Activated naive CD8-positive, alpha-beta T cell (primary cell): ENCODE results near the gene KRTAP1-5.
"Not testable (repeated sequence)": the region's sequence is repeated elsewhere in the genome, so short reads cannot be mapped to it uniquely, and the experiment has no call there.

Source experiments
- H3K27ac Mint-ChIP-seq: one replicate; pipeline ENCODE4 v1.8.0; 2021; ENCODE audit warnings: mixed read lengths
- H3K27me3 Mint-ChIP-seq: one replicate; pipeline ENCODE4 v1.8.0; 2021; ENCODE audit warnings: mixed read lengths
- H3K36me3 Mint-ChIP-seq: one replicate; pipeline ENCODE4 v1.8.0; 2021; ENCODE audit warnings: mixed read lengths
- H3K4me1 Mint-ChIP-seq: one replicate; pipeline ENCODE4 v1.8.0; 2021; ENCODE audit warnings: low read depth, mixed read lengths
- H3K4me3 Mint-ChIP-seq: one replicate; pipeline ENCODE4 v1.8.0; 2021; ENCODE audit warnings: mild to moderate bottlenecking, mixed read lengths
- H3K9me3 Mint-ChIP-seq: one replicate; pipeline ENCODE4 v1.8.0; 2021; ENCODE audit warnings: low read depth, mixed read lengths

KRTAP1-5 gene

DNA sequence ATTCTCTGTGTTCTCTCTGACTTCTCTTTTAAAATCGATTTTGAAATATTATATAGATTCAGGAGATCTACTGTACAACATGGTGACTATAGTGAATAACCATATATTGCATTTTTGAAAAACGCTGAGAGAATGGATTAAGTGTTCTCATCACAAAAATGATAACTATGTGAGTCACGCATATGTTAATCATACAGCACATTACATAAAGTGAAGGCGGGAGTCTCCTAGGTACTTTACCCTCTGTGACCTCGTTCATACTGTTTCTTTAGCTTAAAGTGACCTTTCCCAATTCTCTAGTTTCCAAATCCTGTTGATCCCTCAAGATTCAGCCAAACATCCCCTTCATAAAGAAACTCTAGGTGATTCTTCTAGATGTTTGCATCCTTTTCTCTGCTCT lies 24.2 kb downstream of the KRTAP1-5 start:
- Mint-ChIP-seq H3K4me1 (no peaks in the 10 kb centered on the region), H3K4me3 (no peak overlapping the region), H3K9me3 (no peaks in the 10 kb centered on the region), H3K27me3 (peaks cover 7% of the 10 kb centered on the region), H3K36me3 (no peaks in the 10 kb centered on the region), H3K27ac (no peak overlapping the region)

DNA sequence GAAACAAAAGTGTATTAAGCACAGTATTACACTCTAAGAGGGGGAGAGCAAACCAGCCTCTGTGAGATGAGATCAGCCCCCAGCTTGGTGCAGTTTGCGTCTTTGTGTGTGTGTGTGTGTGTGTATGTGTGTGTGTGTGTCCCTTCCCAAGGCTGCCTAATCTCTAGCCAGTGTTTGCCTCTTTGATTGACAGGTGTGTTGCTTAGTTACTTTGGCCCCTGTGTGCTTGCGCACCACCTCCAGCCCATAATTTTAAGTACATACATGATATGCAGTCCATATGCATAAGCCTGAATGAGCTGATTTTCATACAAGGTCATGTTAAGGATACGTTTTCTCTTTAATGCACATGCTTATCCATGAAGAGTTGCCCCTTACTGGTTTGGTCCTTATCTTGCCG lies 25.2 kb downstream of the KRTAP1-5 start:
- H3K27me3 Mint-ChIP-seq, result peaks cover 14% of the 10 kb centered on the region
- H3K9me3 Mint-ChIP-seq, result no peaks in the 10 kb centered on the region
- no peak overlapping the region for H3K4me3 Mint-ChIP-seq
- no peak overlapping the region for H3K27ac Mint-ChIP-seq
- H3K36me3 Mint-ChIP-seq, result no peaks in the 10 kb centered on the region
- no peaks in the 10 kb centered on the region for H3K4me1 Mint-ChIP-seq

DNA sequence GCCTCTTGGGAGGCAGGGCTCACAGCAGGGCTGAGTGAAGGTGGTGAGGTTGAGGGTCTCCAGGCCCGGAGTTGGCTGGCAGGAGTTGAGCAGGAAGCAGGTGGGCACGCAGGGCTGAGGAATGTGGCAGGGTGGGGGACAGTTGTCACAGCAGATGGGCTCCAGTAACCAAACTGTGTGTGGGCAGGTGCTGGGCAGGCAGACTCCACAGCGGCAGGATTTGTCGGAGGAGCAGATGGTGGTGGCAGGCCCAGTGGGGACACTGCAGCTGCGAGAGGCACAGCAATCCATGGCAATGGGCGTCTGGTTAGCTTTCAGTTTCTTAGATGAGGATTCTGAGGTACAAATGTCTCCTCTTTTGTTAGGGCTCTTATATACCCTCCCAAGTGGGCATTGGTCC lies 27.4 kb downstream of the KRTAP1-5 start, which contains the start of gene KRTAP3-2:
TSS of gene KRTAP3-2 (minus strand) at position 344 of the 400 bp plus-strand sequence. CDS start at position 291, 53 bp downstream.
- not testable (repeated sequence) for H3K4me3 Mint-ChIP-seq, H3K36me3 Mint-ChIP-seq, H3K9me3 Mint-ChIP-seq, H3K27ac Mint-ChIP-seq, H3K4me1 Mint-ChIP-seq
- H3K27me3 Mint-ChIP-seq, result peaks cover 22% of the 10 kb centered on the region

DNA sequence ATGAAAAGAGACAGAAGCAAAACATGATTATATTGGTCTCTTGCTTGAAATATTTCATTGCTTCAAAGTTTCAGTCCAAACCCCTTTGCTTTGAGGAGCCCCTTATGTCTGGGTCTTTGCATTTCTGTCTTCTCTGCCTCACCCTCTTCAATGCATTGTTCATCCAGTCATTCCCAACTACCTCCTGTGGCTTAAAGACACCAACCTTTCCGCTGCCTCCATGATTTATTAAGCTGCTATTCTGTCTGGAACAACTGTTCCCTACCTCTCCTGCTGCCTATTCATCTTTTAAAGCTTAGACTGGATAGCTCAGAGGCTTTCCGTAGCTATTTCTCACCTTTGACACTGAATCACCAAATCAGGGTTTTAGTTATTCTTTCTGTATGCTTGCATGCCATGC lies 29.6 kb downstream of the KRTAP1-5 start:
- Mint-ChIP-seq H3K27me3 (peaks cover 29% of the 10 kb centered on the region), H3K9me3 (no peaks in the 10 kb centered on the region), H3K4me1 (no peaks in the 10 kb centered on the region), H3K27ac (no peak overlapping the region), H3K36me3 (no peaks in the 10 kb centered on the region), H3K4me3 (no peak overlapping the region)

DNA sequence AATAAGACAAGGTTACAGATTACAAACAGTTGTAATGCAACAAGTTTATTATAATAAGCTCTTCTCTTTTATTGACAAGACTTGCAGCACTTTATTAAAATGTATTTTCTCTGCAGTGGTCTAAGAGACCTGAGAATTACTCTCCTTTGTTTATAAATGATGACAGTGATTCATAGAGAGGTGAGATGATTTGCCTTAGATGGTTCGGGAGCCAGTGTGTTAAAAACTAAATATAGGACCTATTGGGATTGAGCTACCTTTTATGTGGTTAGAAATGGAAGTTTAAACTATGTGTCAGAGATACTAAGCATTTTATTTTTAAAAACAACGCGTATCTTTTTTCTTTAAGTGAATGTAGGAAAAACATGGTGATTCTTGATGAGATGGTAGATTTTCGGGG lies 30.2 kb downstream of the KRTAP1-5 start:
- Mint-ChIP-seq H3K9me3 (no peaks in the 10 kb centered on the region), H3K27me3 (peaks cover 32% of the 10 kb centered on the region), H3K4me3 (no peak overlapping the region), H3K4me1 (no peaks in the 10 kb centered on the region), H3K27ac (no peak overlapping the region), H3K36me3 (no peaks in the 10 kb centered on the region)

DNA sequence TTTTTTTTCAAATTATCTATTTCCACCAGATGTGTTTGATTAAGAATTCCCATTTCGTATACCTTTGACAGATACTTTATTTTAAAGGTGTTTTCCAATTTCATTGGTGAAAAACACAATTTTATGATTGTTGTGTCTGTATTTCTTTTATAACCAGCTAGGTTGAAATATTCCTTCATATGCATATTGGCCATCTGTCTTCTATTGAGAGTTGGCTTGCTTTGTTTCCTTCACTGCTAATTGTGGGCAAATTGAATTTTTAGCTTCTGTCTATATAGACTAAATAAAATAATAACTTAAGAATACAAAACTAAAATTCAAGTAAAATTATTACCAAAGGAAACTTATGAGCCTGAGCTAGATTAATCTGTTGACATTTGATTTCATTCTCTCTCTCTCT lies 31.9 kb downstream of the KRTAP1-5 start:
- Mint-ChIP-seq H3K4me3 (no peak overlapping the region), H3K9me3 (no peaks in the 10 kb centered on the region), H3K27ac (no peak overlapping the region), H3K27me3 (peaks cover 32% of the 10 kb centered on the region), H3K4me1 (no peaks in the 10 kb centered on the region), H3K36me3 (no peaks in the 10 kb centered on the region)

DNA sequence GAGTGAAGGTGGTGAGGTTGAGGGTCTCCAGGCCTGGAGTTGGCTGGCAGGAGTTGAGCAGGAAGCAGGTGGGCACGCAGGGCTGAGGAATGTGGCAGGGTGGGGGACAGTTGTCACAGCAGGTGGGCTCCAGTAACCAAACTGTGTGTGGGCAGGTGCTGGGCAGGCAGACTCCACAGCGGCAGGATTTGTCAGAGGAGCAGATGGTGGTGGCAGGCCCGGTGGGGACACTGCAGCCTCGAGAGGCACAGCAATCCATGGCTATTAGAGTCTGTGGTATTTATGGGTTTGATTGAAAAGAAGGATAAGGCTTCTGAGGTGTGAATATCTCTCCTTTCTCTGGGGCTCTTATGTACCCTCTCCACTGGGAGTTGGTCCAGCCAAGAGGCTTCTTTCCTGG lies 33.2 kb downstream of the KRTAP1-5 start, which contains the start of gene KRTAP3-3:
TSS of gene KRTAP3-3 (minus strand) at position 326 of the 400 bp plus-strand sequence. CDS start at position 259, 67 bp downstream.
- Mint-ChIP-seq H3K4me1 (no peaks in the 10 kb centered on the region), H3K27ac (no peak within 1 kb of the TSS), H3K27me3 (peaks cover 27% of the 10 kb centered on the region), H3K9me3 (no peaks in the 10 kb centered on the region), H3K4me3 (no peak within 1 kb of the TSS), H3K36me3 (no peaks in the 10 kb centered on the region)

DNA sequence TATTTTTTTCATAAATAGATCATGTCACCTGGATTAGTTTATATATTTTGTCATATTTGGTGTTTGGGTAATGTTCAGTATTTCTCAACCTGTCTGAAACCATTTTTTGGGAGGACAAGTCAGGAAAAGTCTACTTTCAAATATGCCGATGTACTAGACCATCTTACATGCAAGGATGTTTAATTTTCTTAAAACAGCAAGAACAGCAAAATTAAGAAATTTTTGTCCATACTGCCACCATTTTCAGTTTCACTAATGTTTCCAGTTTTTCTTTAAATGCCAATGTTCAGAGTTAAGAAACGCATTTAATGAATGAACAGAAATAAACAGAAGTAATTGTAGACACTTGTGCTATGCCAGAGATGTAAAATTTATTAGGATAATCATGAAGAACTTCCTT lies 33.9 kb downstream of the KRTAP1-5 start:
- Mint-ChIP-seq H3K27ac (no peak overlapping the region), H3K9me3 (no peaks in the 10 kb centered on the region), H3K27me3 (peaks cover 27% of the 10 kb centered on the region), H3K4me1 (no peaks in the 10 kb centered on the region), H3K4me3 (no peak overlapping the region), H3K36me3 (no peaks in the 10 kb centered on the region)

DNA sequence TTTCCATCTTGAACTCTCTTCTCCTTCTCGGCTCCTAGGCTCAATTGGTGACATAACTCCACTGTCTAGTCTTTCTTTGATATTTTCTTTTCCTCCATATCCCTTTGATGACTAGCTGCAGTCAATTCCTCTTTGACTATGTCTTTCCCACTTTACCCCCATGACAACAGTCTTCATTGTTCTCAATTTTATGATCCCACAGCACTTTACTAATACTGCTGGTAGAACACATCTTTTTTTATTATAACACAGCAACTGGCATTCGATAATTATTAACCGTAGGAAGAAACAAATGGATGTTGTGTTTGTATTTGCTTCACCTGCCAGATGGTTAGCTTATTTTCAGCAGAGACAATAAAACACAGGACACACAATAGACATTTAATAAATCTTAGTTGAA lies 34.3 kb downstream of the KRTAP1-5 start:
- no peaks in the 10 kb centered on the region for H3K36me3 Mint-ChIP-seq
- no peak overlapping the region for H3K4me3 Mint-ChIP-seq
- peaks cover 25% of the 10 kb centered on the region for H3K27me3 Mint-ChIP-seq
- H3K27ac Mint-ChIP-seq, result no peak overlapping the region
- H3K4me1 Mint-ChIP-seq, result no peaks in the 10 kb centered on the region
- H3K9me3 Mint-ChIP-seq, result no peaks in the 10 kb centered on the region

DNA sequence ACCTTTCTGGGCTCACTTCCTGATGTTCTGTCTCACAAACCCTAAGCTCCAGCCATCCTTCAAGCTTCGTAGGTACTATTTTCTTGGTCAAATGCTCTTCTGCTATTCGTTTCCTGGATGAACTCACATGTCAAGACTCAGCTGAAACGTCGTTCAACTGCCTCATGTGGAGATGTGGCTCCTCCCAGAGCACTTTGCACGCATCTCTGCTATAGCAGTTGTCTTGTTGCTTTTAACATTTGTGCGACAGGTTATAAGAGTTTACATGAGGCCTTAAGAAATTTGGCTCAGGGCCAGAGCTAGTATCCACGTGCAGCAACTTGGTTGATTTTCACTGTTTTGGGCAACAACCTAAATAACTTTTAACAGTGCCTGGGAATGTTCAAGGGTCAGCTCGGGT lies 40.1 kb downstream of the KRTAP1-5 start:
- Mint-ChIP-seq H3K9me3 (no peaks in the 10 kb centered on the region), H3K36me3 (no peaks in the 10 kb centered on the region), H3K4me1 (no peaks in the 10 kb centered on the region), H3K27me3 (peaks cover 7% of the 10 kb centered on the region), H3K27ac (no peak overlapping the region), H3K4me3 (no peak overlapping the region)

DNA sequence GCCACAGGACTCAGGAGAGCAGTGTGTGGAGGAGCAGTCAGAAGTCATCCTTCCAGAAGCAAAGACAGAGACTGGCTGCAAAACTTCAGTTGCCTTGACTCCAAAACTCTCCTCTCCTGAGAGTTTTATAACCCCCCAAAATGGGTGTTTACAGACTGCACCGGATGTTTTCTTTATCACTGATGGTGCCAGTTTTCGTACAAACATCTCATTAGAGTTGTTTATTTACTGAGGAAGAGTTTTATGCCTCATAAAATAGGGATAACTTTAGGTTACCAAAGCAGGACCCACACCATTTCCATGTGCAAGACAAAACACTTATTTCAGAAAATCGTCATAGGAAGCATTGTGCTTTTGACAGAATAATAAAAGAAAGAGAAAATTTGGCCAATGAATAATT lies 42.8 kb downstream of the KRTAP1-5 start, which contains the start of gene KRT40:
TSS of gene KRT40 (minus strand) at position 101 of the 400 bp plus-strand sequence. CDS start at position 48, 53 bp downstream.
- H3K9me3 Mint-ChIP-seq, result no peaks in the 10 kb centered on the region
- no peak within 1 kb of the TSS for H3K27ac Mint-ChIP-seq
- H3K36me3 Mint-ChIP-seq, result no peaks in the 10 kb centered on the region
- H3K4me3 Mint-ChIP-seq, result no peak within 1 kb of the TSS
- no peaks in the 10 kb centered on the region for H3K4me1 Mint-ChIP-seq
- H3K27me3 Mint-ChIP-seq, result peaks cover 9% of the 10 kb centered on the region

DNA sequence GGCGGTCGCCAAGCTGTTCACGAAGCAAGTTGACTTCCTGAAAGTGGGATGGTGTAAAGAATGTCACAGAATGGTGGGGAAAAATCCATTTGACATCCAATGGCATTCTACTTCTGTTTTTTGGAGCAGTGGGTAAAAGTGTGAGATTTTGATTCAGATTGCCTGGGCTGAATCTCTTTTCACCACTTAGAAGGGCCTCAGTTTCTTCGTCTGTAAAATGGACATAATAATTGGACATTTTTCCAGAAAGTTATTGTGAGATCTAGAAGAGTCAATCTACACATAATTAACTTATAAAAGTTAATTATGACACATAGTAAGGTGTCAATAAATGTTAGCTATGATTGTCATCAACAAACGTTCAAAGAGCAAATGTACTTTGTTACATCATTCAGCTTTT lies 45.9 kb downstream of the KRTAP1-5 start:
- Mint-ChIP-seq H3K36me3 (no peaks in the 10 kb centered on the region), H3K4me3 (no peak overlapping the region), H3K9me3 (no peaks in the 10 kb centered on the region), H3K27ac (no peak overlapping the region), H3K27me3 (peaks cover 8% of the 10 kb centered on the region), H3K4me1 (no peaks in the 10 kb centered on the region)

DNA sequence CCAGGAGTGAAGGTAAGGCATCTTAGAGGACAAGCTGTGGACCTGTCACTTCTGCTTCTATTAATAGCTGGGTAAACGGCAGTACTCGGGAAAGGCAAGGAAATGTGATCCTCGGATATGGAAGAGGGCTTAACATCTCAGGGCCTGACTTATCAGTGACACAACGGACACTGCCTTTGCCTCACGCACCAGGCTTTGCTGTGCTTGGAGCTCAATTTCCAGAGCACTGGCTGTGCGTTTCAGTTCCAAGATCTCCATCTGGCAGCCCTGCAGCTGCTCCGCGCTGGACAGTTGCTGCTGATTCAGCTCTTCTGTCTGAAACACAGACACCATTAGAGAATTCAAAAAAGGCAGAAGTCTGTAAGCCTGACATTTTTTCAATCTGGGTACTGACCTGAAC lies 46.4 kb downstream of the KRTAP1-5 start:
- Mint-ChIP-seq H3K27me3 (peaks cover 8% of the 10 kb centered on the region), H3K9me3 (no peaks in the 10 kb centered on the region), H3K4me1 (no peaks in the 10 kb centered on the region), H3K27ac (no peak overlapping the region), H3K36me3 (no peaks in the 10 kb centered on the region), H3K4me3 (no peak overlapping the region)

DNA sequence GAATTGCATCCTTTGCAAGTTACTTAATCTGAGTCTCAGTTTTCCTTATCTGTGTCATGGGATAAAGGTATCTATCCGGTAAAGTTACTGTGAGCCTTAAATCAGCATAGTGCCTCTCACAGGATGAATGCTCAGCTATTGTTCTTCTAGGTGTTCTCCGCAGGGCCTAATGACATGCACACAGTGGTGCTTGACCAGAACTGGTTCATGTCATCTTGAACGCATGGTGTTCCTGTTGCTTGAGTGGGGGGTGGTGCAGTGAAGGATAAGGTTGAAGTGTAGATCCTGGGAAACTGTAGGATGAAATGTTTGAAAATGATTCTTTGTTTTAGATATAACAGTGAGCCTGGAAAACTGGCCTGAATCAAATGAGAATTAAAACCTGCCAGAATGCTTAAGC lies 46.9 kb downstream of the KRTAP1-5 start:
- H3K9me3 Mint-ChIP-seq, result no peaks in the 10 kb centered on the region
- no peaks in the 10 kb centered on the region for H3K4me1 Mint-ChIP-seq
- no peak overlapping the region for H3K4me3 Mint-ChIP-seq
- H3K27ac Mint-ChIP-seq, result no peak overlapping the region
- H3K27me3 Mint-ChIP-seq, result peaks cover 13% of the 10 kb centered on the region
- H3K36me3 Mint-ChIP-seq, result no peaks in the 10 kb centered on the region

DNA sequence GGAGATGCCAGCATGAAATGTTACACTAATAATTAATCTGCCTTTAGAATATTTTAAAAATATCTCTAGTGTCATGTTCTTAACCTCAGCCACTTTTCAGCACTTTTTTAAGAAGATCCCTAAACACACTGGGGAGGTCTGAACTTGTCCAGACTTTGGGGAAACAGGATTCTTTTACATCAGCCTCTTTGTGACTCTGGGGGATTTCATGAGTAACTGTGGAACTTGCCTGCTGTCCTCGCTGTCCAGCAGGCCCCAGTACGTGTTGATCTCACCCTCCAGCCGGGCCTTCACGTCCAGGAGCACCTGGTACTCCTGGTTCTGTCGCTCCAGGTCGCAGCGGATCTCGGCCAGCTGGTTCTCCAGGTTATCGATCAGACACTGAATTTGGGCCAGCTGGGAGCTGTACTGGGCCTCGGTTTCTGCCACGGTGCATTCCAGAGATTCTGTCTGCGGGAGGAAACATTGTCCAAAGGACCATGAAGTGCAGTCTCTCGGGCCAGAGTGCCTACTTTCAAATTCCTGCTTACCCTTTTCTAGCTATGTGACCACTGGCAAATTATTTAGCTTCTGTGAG lies 48.3 kb downstream of the KRTAP1-5 start:
- H3K4me3 Mint-ChIP-seq, result no peak overlapping the region
- H3K27ac Mint-ChIP-seq, result no peak overlapping the region
- H3K9me3 Mint-ChIP-seq, result no peaks in the 10 kb centered on the region
- H3K27me3 Mint-ChIP-seq, result peaks cover 11% of the 10 kb centered on the region
- no peaks in the 10 kb centered on the region for H3K4me1 Mint-ChIP-seq
- no peaks in the 10 kb centered on the region for H3K36me3 Mint-ChIP-seq
